Fibroblast of skin of back (primary cell): ENCODE results near the gene KLHL33. TPM values are rescaled to one million over a fixed set of nuclear protein-coding genes. Genes with fewer than 3 reads are reported as not detected.
"Not testable (repeated sequence)": the region's sequence is repeated elsewhere in the genome, so short reads cannot be mapped to it uniquely, and the experiment has no call there.

Experiments used
- DNase-seq: peaks from one replicate; pipeline ENCODE4 v3.0.0-alpha.2; 2013
- polyA plus RNA-seq, 2 experiments: library from polyadenylated mRNA; unstranded; fragments of 120-200 nt; gene quantifications; one replicate each; pipeline ENCODE4 v1.2.1, GENCODE V29; 2013; ENCODE audit not compliant: insufficient read length in 2 of 2

Gene KLHL33
- 0.06 TPM for polyA plus RNA-seq (2013, experiment 1 of 2; ENCODE audit: insufficient read length)
- 0.02 TPM for polyA plus RNA-seq (2013, experiment 2 of 2; ENCODE audit: insufficient read length)

GRCh38 chr14:20435582-20436362 is at the start of gene KLHL33:
Gene KLHL33, minus strand, starts transcription at chr14:20436166. Its CDS starts 355 bp downstream, at chr14:20435811.
- no peak for DNase-seq

DNA sequence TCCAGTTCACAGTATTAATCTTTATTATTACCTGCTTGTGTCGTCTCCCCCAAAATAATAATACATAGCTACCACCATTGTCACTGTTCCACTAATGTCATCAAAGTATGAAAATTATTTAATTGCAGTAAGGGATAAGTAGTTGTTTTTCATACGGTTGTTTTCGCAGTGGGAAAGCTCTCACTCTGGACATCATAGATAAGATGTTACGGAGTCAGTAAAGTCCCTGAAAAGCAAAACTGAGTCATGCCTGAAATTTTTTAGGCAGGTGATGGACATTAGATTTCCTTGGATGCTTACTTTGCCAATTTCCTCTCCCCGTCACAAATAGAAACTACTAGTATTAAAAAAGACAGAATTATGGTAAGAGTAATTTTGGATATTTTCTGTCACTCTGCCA is 46.4 kb upstream of the KLHL33 start:
- DNase-seq = no peak

GRCh38 chr14:20478894-20479293 is 42.9 kb upstream of the KLHL33 start:
- no peak for DNase-seq

- peak; percentile 54 for DNase-seq
Observed at GRCh38 chr14:20477211-20477876, 41.4 kb upstream of the KLHL33 start.

GRCh38 chr14:20476776-20477175 is 40.8 kb upstream of the KLHL33 start:
- DNase-seq = no peak

DNA sequence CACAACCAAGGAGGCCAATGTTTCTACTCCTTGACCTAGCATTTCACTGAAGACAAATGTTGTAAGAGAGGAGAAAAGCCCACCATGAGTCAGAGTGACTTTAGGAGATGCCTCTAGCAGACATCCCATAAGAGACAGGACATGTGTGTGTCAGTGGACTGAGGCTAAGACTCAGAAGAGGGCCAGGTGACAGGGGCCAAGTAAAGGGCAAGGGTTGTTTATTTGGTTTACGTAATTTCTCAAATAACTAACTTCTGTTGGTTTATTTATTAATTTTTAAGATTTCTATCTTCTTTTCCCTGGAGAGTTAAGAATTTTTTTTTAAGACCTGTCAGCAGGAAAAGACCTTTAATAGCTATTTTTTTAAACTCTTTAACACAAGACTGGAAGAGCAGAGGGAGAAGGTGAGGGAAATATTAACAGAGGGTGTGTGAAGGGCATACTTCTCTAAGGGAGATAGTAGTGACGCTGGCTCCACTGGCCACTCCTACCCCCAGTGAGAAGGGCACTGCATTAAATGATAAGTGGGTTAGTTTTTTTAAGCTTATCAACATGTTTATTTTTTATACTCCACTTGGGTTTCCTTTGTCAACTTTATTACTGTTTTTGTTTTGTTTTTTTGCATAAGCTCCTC is 36.7 kb upstream of the KLHL33 start:
- no peak for DNase-seq

GRCh38 chr14:20470603-20470901 is 34.6 kb upstream of the KLHL33 start:
- no peak for DNase-seq

DNA sequence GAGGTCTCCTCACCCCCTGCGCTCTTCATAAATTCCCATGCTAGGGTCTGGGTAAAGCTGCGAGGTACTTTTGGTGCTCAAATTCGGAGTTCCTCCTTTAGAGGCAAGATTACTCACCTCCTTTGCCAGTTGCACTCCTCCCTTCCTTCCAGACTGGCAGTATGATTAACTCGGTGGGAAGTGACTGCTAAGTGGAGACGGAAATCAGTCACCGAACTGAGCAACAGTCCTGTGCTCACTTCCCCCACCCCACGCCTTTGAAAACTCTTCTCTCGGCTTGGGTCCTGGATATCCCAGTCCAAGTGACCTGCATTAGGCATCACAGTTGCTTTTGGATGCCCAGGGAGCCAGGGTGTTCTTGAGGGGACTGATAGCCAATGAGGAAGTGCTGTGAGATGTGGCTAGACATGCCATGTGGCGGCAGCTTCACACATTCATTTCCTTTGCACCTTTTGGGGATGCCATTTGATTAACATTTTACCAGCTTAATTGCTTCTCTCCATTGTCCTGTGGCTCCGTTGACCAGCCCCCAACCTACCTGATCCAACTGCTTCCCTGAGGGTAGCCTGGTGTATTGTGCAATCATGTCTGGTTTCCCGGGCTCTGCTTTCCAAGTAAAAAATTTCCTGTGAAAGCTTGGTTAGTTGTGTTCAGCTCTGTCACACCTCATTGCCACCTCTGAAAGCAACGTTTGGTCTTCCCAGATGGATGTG is 34.1 kb upstream of the KLHL33 start:
- peak; percentile 80 for DNase-seq

GRCh38 chr14:20469242-20469889 is 33.4 kb upstream of the KLHL33 start, which contains the start of gene PNP:
Gene PNP, plus strand, starts transcription at chr14:20469406. Its CDS starts 119 bp downstream, at chr14:20469525.
- peak; percentile 84 for DNase-seq

GRCh38 chr14:20468764-20469241 is 32.8 kb upstream of the KLHL33 start:
- no peak for DNase-seq

- peak; percentile 100 for DNase-seq
Observed at GRCh38 chr14:20461225-20462141, 25.5 kb upstream of the KLHL33 start, which contains the start of gene PIP4P1. Gene PIP4P1, minus strand, starts transcription at chr14:20461434. Its CDS starts 109 bp downstream, at chr14:20461325.

DNA sequence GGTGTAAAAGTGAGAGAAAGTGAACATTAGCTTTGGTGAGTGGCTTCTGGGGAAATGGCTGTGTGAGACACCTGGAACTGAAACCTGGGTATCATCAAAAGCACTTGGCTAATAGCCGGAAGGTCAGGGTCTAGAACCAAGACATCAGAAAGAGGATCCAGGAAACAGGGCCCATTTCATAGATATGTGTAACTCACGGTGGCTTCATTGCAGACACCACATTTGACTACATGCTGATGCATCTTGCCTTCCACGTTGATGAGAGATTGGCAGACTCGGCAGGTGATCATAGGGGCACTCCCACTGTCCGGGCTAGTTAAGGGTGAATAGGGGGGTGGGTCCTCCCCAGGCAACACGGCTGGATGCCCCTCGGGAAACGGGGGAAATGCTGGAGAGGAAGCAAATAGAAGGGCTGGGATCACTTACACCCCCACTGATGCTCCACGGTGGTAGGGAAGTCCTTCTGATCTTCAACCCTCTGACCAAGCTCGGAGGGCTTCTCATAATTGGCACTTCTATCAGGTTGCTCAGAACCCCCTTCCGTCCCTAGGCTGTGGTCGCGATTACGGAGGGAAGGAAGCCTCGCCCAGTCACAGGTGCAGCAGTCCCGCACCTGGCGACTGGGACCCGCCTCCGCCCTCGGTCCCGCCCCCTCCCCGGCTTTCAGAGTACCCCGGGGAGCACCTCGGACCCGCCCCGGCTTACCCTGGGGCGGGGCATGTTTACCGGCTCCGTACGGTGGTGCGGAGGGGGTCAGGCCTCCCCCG is 24.7 kb upstream of the KLHL33 start:
- DNase-seq = no peak

- no peak for DNase-seq
Observed at GRCh38 chr14:20458031-20458789, 22.2 kb upstream of the KLHL33 start.

DNA sequence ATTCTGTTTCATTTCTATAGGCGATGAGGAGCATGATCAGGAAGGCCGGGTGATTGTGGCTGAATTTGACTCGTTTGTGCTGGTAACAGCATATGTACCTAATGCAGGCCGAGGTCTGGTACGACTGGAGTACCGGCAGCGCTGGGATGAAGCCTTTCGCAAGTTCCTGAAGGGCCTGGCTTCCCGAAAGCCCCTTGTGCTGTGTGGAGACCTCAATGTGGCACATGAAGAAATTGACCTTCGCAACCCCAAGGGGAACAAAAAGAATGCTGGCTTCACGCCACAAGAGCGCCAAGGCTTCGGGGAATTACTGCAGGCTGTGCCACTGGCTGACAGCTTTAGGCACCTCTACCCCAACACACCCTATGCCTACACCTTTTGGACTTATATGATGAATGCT is 21.0 kb upstream of the KLHL33 start:
- no peak for DNase-seq

GRCh38 chr14:20455355-20456300 is 19.7 kb upstream of the KLHL33 start:
- DNase-seq = peak; percentile 83

DNA sequence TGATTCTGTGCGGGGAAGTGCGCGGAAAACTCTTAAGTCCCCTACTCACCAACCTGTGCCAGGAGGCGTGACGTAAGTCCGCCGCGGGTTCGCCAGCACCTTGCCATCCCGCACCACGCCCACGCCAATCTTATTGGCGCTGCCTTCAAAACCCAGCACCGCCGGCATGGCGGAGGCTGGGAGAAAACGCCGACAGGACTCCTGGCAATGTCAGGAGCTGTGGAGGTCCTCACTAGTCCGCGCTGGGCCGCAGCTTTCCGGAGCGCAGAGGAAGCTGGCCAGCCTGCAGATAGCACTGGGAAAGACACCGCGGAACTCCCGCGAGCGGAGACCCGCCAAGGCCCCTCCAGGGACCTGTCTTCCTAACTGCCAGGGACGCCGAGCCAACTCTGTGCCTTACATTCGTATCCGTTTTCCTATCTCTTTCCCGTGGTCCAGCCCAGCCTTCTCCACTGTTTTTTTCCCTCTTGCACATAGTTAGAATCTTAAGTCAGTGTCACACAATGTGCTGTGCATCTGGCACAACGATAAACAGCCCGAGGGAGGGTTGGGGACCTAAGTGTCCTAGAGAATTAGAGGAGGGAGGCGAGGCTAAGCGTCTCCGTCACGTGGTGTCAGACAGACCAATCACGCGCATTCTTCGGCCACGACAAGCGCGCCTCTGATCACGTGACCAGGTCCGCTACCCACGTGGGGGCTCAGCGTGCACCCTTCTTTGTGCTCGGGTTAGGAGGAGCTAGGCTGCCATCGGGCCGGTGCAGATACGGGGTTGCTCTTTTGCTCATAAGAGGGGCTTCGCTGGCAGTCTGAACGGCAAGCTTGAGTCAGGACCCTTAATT is 18.8 kb upstream of the KLHL33 start, which contains the start of the genes APEX1 and OSGEP:
Gene APEX1, plus strand, starts transcription at position 711 of the 839 bp plus-strand sequence. CDS start 420 bp downstream, outside the sequence.
Gene OSGEP, minus strand, starts transcription at position 297 of the 839 bp plus-strand sequence. Its CDS starts 129 bp downstream, at position 168.
- peak; percentile 98 for DNase-seq

DNA sequence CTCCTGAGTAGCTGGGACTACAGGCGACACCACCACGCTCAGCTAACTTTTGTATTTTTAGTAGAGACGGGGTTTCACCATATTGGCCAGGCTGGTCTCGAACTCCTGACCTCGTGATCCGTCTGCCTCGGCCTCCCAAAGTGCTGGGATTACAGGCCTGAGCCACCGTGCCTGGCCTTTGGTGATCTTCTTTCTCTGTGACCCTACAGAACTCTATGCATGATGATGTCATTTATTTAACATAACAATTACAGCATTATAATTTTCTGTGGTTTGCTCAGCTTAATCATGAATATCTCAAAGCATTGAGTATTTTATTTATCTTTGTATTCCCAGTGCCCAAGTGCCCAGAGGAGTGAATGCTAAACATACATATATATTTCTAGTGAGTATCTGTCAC is 16.9 kb upstream of the KLHL33 start:
- not testable (repeated sequence) for DNase-seq
